GM19043 (cell line): ENCODE measurements around the gene OR5AC2.
A peak's percentile ranks its signal among the peaks of the same experiment; 100 is the strongest.

Experiments used
- ATAC-seq: cut with Tn5 transposase; IDR thresholded peaks from one replicate; pipeline ENCODE4 v1.9.1; 2021; ENCODE audit warnings: low read depth; ENCODE audit not compliant: unreplicated experiment

OR5AC2 gene

DNA sequence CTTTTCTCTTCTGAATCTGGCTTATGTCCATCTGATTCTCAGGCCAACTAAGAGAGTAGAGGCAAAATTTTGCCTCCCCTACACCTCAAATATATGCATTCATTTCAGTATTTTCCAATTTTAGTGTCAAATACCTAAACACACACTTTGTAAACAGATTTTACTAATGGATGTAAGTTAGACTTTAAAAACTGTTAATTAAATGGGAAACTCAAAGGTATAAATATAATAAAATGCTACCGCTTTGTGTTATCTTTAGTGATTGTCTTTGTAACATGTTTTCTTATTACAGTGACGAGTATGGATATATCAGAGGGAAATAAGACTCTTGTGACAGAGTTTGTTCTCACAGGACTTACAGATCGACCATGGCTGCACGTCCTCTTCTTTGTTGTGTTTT, at the start of gene OR5AC2:
TSS of gene OR5AC2 (plus strand) at position 301 of the 400 bp plus-strand sequence. CDS start at position 301, 0 bp downstream.
- ATAC-seq = no peak

- ATAC-seq = no peak
Measured at GRCh38 chr3:98038286-98038685, 48.7 kb upstream of the OR5AC2 start.

DNA sequence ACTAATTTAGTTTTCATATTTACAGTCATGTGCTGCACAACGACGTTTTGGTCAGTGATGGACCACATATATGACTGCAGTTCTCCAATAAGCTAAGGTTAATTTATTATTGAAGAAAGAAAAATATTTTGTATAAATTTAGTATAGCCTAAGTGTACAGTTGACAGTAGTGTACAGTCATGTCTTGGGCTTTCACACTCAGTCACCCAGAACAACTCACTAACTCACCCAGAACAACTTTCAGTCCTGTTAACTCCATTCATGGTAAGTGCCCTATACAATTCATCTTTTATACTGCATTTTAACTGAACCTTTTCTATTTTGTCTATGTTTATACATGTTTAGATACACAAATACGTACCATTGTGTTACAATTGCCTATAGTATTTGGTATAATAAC, 48.1 kb upstream of the OR5AC2 start:
- ATAC-seq = no peak

- ATAC-seq = peak; percentile 96
Measured at GRCh38 chr3:98039322-98040024, 47.5 kb upstream of the OR5AC2 start.

- ATAC-seq = no peak
Measured at GRCh38 chr3:98041350-98041749, 45.6 kb upstream of the OR5AC2 start.

- no peak for ATAC-seq
Measured at GRCh38 chr3:98048586-98048985, 38.4 kb upstream of the OR5AC2 start.

GRCh38 chr3:98049271-98049670, 37.7 kb upstream of the OR5AC2 start:
- no peak for ATAC-seq

- ATAC-seq = no peak
Measured at GRCh38 chr3:98056035-98056434, 30.9 kb upstream of the OR5AC2 start.

DNA sequence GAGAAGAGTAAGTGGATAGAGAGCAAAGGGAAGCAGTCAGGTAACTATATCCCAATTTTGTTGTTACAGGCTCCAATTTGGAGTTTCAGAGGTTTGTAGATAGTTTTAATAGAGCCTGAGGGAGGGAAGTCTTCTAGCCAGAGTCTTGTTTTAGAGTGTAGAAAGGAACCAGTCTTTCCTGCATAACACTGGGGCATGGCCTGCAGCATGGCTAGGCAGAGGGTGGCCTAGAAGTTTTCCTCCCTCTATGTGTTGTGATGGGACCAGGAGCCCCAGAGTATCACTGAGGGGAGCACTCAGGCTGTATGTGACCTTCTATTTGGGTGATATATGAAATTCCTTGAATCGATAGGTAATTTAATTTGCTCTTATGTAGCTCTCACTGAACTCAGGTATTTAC, 29.3 kb upstream of the OR5AC2 start:
- no peak for ATAC-seq

DNA sequence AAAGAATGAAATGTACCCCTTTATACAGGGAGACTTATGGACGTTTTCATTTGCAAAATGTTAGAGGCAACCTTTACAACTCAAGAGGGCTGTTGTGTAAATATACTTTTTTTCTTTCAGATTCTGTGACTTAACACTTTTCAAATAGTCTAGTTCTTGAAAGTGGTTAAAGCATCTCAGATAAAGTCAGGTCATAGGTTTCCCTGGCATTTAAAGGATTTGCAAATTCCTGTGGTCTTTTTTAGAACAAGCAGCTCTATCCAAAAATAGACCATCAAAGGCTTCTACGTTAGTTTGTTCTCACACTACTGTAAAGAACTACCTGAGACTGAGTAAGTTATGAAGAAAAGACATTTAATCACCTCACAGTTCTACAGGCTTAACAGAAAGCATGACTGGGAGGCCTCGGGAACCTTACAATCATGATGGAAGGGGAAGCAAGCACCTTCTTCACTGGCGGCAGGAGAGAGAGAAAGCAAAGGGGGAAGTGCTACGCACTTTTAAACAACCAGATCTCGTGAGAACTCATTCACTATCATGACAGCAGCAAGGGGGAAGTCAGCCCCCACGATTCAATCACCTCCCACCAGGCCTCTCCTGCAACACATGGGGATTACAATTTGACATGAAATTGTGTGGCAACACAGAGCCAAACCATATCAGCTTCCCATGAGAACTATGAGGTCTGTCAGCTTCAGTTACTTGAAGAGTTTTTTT, 28.6 kb upstream of the OR5AC2 start:
- no peak for ATAC-seq

- ATAC-seq = no peak
Measured at GRCh38 chr3:98068824-98069223, 18.1 kb upstream of the OR5AC2 start.

DNA sequence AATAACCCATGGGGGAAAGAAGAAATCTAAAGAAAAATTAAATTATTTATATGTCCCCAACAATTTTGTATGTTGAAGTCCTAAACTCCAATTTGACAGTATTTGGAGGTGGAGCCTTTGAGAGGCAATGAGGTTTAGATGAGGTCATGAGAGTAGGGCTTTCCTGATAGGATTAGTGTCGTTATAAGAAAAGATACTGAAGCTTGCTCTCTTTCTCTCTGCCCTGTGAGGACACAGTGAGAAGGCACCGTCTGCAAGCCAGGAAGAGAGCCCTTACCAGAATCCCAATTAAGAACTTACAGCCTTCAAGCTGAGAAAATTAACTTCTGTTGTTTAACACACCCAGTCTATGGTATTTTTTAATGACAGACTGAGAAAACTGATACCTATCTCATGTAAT, 16.1 kb upstream of the OR5AC2 start:
- no peak for ATAC-seq

DNA sequence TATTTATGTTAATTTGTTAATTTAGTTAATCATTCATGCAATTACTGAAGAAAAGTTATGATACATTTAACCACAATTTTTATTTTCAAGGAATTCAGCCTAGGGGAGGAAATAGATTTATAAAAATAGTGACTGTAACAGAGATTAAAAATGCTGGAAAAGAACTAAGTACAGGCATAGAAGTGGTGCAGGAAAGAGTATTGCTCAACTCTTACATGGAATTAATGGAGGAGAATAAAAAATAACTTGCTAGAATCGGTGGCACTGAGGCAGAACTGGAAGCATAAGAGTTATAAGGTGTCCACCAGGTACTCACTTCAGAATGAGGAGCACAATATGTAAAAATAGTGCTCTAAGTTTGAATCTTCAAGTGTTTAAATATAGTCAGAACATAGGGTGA, 13.5 kb upstream of the OR5AC2 start:
- ATAC-seq = no peak

- ATAC-seq = no peak
Measured at GRCh38 chr3:98095882-98096281, 8.9 kb downstream of the OR5AC2 start.

DNA sequence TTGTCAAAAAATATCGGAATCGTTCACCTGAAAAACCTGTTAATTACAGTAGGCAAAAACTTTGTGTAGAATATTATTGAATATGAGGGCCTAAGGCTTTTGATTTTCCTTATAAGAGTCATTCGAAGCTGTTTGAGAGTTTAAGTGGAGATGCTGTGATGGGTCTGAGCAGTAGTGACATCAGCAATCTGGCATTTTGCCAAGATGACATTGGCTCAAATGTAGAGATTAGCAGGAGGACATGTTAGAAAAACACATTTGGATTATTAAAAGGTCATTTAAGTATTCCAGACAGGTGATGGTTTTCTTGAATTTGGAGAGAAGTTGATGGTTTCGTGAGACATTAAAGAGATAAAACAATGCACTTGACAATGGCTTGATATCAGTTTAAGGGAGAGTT, 12.9 kb downstream of the OR5AC2 start:
- no peak for ATAC-seq

GRCh38 chr3:98108162-98108561, 21.2 kb downstream of the OR5AC2 start:
- ATAC-seq = no peak

GRCh38 chr3:98109807-98110549, 23.0 kb downstream of the OR5AC2 start:
- no peak for ATAC-seq

- no peak for ATAC-seq
Measured at GRCh38 chr3:98110550-98110908, 23.6 kb downstream of the OR5AC2 start.

- no peak for ATAC-seq
Measured at GRCh38 chr3:98114264-98114663, 27.3 kb downstream of the OR5AC2 start.

- no peak for ATAC-seq
Measured at GRCh38 chr3:98115717-98116116, 28.7 kb downstream of the OR5AC2 start.

DNA sequence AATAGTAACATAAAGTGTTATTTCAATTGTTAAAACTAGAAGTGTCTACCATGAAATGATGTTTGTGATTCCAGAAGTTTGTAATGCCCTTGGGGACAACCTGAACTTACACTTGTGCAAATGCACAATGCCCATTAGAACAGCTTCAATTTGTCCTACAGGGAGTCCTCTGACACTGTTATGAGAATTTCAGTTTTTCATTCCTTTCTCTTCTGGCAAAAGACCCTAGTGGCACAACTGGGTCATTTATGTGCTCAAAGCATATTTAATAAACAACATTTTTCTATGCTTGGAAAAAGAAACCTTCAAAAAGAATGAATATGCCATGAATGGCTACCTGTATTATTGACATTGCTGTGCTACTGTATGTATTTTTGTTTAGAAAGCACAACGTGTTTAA, 43.4 kb downstream of the OR5AC2 start, which contains the start of gene OR5H1:
TSS of gene OR5H1 (plus strand) at position 301 of the 400 bp plus-strand sequence. CDS start 1,977 bp downstream, outside the sequence.
- ATAC-seq = no peak
